ENCODE results near the gene RBFA.
"Not testable (repeated sequence)": the region's sequence is repeated elsewhere in the genome, so short reads cannot be mapped to it uniquely, and the experiment has no call there.

The RBFA gene

DNA sequence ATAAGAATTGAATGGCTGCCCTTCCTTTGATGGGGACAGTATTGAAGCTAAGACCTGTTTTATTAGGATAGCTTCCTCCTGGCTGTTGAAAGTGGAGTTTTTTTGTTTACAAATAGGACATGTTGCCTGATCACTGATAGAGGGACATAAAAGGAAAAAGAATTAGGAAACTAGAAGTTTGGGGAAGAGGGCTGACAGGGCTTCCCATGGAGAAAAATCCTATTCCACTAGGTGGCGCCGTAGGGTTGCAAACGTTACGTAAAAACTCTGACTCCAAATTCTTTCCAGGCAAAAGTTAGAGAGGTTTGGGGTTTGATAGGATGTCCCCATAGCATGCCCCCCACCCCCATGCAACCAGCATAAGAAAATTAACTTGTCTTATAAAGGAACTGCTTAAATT, 11.1 kb upstream of the RBFA start:
- no peak for DNase-seq

DNA sequence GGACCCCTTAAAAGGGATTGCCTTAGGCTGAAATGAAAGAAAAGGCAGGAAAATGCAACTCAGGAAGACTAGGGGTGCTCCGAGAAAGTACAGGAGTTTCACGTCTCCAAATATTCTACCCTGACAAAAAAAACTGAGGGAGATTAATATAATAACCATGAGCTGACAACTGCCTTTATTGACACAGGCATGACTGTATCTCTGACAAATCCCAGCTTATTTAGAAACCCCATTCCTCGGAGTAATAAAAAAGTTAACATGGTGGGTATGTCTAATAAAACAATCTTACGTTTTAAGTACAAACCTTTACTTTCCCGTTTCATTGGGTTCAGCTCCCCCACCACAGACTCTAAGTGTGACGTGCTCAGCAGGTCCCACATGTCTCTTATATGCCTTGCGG, 7.9 kb upstream of the RBFA start:
- DNase-seq, result no peak

DNA sequence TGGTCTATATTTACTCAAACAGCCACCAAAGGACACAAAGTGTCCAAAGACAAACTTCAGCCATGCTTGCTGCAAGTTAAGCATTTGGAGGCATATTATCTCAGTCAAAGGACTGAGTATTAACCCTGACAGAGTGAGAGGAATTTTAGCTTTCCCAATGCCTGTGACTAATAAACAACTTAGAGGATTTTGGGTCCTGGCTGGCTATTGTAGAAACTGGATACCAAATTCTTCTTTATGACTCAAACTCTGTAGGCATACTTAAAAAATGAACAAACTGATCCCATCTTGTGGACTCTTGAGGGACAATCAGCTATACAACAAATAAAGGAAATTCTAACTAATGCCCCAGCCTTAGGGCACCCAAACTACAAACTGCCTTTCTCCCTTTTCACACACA, 6.5 kb upstream of the RBFA start:
- not testable (repeated sequence) for DNase-seq

DNA sequence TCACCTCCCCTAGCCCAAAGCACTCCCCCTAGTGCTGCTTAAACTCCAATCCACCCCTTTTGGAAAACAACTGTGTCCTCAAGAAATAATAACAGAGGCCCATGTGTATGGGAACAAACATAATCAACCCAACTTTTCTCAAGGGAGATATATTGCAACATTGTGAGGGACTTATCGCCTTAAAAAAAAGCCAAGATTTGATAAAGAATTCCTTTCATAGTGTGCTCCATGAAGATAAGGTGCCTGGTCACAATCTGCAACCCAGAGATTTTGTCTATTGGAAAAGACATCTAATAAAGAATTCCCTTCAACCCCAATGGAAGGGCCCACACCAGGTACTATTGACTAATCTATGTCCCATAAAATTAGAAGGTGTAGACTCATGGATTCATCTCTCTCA, 4.5 kb upstream of the RBFA start:
- DNase-seq, result no peak

DNA sequence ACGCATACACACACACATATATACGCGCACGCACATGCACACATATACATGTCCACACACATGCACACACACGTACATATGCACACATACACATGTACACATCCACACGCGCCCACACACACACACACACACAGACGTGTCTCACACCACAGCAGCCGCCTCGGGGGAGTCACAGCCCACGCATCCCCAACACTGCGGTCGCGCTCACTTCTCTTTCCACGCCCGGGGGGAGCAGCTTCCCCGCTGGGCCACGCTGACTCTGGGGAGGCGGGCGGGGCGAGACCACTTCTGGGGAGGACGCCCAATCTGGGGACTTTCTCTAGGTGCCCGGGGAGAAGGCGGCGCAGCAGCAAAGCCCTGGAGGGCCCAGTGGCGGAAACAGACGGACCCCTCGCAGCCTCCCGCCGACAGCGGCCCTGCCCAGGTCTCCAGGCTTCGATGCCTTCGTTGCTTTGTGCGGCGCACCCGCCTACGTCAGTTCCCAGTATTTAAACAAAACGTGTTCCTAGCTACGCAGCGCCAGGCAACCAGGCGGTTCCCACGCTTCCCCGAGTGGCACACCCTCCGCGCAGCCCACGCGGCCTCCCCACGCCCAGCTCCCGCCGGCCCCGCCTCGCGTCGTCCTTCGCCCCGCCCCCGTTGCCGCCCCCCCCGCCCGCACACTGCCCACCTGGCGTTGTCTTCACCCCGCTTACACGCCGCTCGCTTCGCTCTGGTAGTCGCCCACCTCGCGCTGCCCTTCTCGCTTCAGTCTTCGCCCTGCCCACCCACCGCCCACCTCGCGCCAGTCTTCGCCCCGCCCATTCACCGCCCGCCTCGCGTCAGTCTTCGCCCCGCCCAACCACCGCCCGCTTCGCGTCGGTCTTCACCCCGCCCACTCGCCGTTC, 810 bp upstream of the RBFA start:
- peak; percentile 85 for DNase-seq

DNA sequence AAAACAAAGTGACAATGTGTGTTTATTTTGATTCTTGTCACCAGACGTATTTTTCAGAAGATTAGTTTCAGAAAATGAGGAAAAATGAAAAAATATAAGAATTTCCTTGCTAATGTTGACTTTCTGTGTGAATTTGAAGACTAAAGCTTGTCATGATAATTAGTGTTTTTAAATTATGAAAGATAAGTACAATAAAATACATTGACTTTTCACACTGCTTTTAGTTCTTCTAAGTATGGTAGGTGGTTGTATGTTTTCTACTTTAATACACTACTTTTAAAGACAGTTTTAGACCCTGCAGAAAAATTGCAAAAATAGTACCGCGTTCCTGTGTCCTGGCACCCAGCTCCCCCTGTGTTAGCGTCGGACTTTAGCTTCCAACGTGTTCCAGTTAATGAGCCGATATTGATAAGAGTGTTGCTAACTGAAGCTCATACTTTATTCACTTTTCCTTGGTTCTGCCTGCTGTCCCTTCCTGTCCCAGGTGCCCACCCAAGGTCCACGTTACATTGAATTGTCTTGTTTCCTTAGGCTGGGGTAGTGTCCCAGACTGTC, 695 bp downstream of the RBFA start:
- peak; percentile 17 for DNase-seq

DNA sequence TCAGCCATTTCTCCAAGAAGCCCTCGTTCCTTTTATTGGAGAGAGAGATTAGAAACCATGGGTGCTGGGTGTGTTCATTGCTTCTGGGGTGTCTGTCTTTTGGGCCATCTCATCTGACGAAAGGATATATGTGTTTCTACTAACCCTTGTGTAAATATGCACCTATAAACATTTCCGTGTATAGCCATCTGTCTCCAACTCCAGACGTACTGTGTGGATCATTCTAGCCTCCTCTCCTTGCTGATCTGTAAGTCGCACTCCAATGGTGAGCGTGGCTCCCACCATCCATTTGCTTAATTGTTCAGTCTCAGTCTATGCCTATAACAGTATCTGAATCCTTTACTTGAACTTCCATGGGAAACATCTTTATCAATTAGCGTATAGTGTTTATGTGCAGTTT, 1.8 kb downstream of the RBFA start:
- no peak for DNase-seq

DNA sequence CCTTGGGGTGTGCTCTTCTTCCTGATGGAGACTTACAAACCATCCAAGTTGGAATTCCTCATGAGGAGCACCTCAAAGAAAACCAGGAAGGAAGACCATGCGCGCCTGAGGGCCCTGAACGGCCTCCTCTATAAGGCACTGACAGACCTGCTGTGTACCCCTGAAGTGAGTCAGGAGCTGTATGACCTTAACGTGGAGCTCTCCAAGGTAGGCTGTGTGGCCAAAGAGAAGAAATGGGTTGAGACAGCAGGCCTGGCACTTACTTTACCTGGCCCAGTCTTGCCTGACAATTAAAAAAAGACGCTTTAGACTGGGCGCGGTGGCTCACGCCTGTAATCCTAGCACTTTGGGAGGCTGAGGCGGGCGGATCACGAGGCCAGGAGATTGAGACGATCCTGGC, 3.1 kb downstream of the RBFA start:
- DNase-seq, result no peak

DNA sequence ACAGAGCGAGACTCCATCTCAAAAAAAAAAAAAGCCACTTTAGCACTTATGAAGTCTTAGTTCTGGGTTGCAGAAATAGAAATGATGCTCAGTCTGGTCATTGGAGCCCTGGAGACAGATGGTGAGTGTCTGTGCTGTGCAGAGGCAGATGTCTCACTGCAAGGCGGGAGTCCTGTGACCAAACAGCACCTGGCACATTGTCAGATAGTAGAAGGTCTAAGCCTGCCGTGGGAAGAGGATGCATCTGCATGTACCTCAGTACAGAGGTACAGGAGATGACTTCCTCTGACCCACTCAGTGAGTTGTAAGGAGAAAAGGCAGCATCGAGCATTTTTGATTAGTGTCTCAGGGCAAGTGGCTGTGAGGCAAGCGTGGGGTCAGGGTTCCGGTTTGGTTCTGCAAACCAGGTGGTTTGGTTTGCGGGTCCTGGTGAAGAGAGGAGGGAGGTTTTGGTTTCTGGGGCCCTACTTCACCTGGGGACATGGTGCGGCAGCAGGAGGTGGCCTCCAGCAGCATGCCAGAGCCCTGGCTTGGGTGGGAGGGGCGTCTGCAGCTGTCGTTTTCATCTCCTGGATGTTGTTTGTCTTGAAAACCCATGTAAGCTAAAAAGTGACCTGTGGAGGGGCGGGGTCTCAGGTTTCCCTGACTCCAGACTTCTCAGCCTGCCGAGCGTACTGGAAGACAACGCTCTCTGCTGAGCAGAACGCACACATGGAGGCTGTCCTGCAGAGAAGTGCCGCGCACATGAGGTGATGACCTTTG, 3.8 kb downstream of the RBFA start:
- DNase-seq, result no peak

DNA sequence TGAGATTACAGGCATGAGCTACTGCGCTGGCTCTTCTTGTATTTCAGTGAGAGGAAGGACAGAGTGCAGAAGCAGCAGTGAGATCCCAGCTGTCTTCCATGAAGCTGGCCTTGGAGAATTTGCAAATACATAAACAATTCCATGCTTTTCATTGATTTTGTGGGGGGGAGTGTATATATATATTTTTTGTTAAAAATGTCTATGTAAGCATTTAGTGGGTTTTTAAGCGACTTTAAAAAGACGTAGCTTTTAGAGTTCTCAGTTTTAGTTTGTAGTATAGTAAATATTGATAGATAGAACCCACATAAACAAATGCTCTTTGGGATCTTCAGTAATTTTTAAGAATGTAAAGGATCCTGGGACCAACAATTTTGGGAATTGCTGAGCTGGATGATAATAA, 6.3 kb downstream of the RBFA start:
- no peak for DNase-seq

DNA sequence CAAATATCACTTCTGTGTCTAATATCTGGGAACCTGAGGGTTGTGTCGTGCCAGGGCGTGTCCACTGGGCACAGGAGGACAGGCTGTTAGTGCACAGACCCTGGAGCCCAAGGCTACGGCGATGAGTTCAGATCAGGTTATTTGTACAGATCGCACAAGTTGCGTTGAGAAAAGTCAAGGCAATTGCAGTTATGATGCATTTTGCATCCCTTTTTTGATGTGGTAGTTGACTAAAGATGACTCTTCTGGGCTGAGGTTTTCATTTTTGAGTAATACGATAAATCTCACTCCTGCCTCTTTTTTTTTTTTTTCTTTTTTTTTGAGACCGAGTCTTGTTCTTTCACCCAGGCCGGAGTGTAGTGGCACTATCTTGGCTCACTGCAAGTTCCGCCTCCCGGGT, 7.2 kb downstream of the RBFA start:
- no peak for DNase-seq

DNA sequence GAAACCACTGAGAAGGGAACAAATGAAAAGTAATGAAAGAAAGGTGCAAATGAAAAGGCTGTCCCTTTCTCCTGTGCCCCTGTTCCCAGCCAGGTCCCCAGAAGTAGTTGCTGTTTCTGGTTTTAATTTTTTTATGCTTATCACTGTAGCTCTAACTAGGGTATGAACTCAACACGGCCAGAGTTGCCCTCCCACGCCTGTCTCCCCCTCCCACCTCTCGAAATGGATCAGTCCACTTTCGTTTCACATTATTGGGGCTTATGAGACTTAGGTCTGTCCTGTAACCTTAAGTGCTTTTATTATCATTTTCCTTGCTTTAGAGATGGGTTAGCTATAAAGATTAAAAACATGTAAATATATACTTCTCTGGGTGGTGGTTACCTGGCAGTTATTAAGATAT, 8.6 kb downstream of the RBFA start:
- no peak for DNase-seq

DNA sequence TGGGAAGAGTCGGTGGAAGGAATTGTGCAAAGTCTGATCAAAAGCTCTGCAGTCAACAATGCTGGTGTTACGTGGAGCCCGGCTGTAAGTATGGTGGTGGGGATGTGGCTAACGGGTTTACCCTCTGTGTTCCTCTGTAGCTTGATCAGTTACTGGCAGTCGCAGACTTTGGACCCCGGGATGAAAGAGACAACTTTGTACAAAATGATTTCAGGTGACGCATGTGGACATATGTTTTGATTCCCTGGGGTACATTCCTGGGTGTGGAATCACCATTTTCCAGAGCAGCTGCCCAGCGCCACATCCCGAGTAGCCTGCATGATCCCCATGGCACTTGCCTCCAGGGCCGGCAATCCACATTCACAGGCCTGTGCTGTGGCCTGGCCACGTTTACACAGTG, 9.8 kb downstream of the RBFA start:
- no peak for DNase-seq

DNA sequence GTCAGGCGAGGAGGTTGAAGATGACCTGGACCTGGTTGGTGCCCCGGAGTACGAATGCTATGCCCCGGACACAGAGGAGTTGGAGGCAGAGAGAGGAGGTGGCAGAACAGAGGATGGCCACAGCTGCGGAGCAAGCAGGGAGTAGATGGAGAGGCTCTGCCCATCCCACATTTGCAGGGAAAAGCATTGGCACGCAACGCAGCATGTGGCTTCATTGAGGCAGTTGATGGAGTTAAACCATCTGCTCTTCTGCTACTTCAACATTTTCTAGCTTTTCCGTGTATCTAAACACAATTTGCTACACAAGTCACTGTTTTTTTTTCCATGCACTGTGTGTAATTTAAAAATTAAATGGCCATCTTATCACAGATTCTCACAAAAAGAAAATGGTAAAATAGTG, 11.8 kb downstream of the RBFA start:
- DNase-seq, result no peak

DNA sequence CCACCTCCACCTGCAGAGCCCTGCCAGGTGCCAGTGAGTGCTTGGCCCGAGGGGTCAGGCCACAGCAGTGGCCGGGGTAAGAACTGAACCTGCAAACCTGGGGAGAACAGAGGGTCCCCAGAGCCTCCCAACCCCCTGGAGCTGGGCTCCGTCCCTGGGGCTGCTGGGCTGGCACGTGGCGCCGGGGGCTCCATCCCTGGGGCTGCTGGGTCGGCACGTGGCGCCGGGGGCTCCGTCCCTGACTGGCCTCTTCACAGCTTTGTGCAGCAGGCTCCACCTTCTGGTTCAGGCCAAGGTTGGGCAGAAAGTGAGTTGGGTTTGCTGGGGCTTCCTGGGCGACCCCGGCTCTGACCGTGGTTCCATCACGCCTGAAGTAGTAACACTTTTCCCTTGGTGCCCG, 12.2 kb downstream of the RBFA start:
- no peak for DNase-seq

DNA sequence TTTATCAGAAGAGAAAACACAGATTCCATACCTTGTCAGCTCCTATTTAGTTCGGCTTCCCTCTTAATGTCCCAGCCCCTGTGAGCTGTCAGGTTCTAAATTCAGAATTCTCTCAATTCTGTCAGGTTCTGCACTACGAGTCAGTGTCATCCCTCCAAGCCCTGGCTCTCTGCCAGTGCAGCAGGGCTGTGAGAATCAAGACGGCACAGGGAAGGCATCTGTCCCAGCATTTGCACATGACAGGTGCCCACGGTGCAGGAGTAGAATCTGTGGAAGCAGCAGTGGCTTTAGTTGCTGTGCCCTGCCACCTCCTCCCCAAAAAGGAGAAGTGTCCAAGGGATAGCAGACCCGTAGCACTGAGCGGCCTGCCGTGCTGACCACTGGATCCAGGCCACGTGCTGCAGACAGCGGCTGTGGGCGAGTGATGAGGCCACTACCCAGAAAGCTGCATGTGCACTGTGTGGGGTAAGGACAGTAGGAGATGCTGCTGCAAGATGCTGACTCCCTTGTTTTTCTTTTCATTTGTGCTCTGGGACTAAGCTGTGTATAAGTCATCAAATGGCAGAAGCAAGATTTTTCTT, 12.8 kb downstream of the RBFA start:
- no peak for DNase-seq

DNA sequence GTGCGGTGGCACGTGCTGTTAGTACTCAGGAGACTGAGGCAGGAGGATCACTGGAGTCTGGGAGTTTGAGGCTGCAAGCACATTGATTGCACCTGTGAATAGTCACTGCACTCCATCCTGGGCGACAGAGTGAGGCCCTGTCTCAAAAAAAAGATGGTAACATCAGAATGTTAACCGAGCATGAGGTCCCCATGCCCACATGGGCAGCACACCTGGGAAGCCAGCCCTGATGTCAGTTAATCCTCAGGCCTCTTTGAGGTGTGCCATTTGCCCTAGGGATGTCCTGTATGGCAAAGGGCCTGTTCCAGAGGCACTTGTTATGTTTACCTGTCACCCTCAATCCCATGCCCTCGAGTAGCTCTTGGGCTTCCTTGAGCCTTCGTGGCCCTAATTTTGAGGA, 16.6 kb downstream of the RBFA start:
- DNase-seq, result no peak

DNA sequence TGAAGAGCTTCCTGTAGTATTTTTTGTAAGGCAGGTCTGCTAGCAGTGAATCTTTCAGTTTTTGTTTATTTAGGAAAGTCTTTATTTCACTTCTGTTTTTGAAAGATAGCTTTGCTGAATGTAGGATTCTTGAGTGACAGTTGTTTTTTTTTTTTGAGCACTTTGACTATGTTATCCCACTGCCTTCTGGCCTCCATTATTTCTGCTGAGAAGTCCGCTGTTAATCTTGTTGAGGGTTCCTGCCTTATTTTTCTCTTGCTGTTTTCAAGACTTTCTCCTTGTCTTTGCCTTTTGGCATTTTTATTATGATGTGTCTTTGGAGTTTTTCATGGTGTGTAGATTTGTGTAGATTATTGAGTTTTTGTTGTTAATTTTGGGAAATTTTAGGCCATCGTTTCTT, 21.9 kb downstream of the RBFA start:
- DNase-seq, result no peak

DNA sequence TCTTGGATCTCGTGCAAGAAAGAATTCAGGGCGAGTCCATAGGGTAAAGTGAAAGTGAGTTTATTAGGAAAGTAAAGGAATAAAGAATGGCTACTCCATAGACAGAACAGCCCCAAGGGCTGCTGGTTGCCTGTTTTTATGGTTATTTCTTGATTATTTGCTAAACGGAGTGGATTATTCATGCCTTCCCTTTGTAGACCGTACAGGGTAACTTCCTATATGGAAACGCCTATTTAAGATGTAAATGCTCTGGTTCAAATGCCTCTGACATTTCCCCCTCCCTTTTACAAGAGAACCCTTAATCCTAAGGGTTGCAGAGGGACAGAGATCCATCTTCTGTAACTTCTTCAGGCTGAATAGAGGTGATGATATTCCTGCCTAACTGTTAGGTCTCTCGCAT, 25.7 kb downstream of the RBFA start:
- DNase-seq, result no peak

DNA sequence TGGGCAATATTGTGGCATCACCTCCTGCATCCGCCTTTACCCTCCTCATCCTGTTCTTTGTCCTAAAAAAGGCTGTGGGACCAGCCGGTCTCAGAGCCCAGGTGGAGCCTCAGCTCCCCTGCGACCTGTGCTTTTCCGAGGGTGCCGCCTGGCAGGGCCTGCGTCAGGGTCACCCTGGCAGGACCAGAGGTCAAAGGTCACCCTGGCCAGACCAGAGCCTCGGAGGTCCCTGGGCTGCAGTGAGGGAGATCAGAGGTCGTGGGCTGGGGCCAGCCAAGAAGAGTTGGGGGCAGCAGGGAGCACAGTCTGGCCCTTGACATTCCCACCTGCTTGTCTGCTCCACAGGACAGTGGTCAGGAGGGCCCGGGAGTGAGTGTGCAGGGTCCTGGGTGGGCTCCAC, 31.5 kb downstream of the RBFA start:
- DNase-seq, result no peak

DNA sequence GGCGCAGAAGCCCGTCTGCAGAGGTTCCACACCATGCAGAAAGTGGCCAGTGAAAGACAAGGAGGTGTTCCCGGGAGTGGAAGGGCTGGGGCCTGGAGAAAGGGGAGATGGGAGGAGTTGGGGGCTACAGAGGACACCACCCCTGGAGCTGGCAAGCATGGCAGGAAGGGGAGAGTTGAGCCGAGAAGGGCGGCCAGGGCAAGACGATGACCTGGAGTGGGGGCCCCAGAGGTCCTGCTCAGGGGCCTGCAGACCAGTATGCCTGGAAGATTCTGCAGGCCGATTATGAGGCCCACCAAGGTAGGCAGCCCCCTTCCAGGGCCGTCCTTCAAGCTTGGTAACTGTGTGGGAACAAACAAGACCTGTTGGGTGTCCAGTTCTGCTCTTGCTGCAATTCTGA, 33.1 kb downstream of the RBFA start:
- DNase-seq, result no peak

DNA sequence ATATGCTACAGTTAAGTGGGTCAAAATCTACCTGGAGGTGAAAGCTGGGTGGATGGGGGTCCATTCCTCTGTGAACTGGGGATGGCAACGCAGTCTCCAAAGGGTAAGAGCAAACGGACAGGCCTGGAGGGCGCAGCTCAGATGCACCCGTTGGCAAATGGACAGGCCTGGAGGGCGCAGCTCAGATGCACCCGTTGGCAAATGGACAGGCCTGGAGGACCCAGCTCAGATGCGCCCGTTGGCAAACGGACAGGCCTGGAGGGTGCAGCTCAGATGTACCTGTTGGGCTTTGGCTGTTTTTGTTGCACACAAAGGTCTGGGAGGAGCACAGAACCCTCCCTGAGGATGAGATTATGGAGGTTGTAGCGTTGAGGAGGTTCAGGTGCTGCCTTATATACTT, 33.7 kb downstream of the RBFA start:
- DNase-seq, result no peak

DNA sequence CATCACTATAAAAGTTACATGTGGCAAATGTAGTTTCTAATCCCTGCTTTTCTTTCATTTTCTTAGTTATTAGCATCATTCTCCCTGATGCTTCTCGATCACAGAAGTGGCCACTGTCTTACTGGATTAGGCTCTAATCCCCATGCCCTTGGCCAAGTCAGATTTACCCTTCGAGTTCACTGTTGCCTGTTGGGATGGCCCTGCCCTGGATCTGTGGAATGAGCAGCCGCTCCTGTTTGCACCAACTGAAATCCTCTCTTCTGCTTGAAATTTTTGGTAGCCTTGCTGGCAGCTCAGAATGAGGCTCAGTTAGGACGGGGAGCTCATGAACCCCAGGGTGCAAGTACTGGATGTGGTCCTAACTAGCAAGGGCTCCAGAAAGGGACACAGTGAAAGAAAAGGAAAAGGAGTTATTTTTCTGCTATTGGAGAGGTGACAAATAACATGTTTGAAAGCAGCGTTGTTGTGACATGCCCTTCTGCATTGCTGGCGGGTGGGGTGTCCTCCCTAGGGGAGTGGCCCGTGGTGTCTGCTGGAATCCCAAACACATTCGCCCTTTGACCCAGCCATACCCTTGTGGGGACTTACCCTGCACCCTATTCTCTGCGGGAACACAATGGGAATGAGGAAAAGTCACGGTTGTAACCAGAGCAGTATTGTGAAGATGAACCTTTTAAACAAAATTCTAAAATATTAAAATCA, 34.5 kb downstream of the RBFA start:
- no peak for DNase-seq

Measured in right kidney (tissue), 1 donor.